Fibroblast of peridontal ligament (primary cell): Measurements from ENCODE around the gene KLHL26.
A peak's percentile ranks its signal among the peaks of the same experiment; 100 is the strongest.
"Not testable (repeated sequence)": the region's sequence is repeated elsewhere in the genome, so short reads cannot be mapped to it uniquely, and the experiment has no call there.

ENCODE experiments used
- DNase-seq: peaks from one replicate; pipeline ENCODE4 v3.0.0-alpha.2; 2010; ENCODE audit errors: extremely low read depth

KLHL26 gene

GRCh38 chr19:18636969-18637629 is at the start of gene KLHL26:
Gene KLHL26, plus strand, starts transcription at chr19:18637028. Its CDS starts 27 bp downstream, at chr19:18637055.
- no peak for DNase-seq

DNA sequence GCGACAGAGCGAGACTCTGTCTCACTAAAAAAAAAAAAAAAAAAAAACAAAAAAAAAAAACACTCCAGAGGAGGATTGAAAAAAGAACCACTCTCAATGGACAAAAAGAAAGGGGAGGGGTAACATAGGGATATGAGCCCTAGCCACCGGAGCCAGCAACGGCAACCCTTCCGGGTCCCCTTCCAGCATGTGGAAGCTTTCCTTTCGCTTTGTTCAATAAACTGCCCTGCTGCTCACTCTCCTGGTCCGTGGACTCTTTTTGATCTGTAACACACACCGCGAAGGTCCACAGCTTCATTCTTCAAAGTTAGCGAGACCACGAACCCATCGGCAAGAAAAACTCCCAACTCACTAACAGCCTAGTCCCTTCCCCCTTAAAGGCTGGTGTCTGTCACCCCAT is 49.3 kb upstream of the KLHL26 start:
- DNase-seq, result no peak

DNA sequence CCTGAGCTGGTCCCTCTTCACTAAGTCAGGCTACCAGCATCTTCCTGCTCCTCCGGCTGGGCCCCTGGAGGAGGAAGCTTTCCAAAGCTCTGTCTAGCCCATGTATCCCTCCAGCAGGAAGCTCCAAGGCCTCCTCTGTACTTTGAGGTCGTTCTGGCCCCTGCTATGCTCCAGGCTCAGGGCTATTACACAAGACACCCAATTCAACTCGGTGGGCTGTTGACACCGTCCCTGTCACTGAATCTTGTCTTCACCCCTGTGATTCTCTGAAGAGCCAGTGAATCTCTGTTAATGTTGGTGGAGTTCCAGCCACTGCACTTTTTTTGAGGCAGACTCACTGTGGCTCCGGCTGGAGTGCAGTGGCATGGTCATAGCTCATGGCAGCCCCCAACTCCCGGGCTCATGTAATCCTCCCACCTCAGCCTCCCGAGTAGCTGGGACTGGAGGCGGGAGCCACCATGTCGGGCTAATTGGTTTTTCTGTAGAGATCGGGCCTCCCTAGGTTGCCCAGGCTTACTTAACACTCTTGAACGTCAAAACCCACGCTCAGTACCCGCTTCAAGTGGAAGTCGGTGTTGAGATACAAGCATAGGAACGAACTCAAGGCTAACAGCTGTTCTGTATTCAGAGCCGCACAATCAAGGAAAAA is 48.7 kb upstream of the KLHL26 start:
- no peak for DNase-seq

DNA sequence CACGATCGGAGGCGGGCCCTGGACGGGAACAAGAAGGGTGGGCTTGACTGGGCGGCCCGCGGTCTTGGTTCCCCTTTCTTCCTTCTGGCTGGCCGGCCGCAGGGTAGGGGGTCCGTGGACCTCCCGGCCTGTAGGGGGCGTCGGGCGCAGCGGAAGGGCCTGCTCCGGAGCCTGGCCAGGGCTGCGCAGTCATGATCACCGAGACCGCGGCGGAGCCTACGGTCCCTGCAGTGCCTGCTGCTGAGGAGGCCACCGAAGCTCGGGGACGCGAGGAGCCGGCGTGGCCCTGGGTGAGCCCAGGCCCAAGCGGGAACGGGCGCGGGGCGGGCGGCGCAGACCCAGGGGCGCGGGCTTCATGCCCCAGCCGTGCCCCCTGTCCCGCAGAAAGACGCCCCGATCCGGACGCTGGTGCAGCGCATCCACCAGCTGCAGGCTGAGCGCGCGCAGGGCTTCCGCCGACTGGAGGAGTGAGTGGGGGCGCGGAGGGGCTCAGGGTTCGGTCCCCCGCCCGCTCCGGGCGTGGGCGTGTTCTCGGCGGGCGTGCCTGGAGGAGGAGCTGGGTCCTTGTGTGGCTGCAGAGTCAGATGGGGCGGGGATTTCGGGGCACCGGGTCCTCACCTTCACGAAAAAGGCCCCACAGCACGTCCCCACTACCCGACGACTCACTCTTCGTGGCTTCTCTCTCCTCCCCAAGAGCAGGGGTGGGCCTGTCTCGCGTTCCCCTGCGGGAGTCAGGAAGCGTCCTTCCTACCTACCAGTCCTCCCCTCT is 48.0 kb upstream of the KLHL26 start, which contains the start of gene REX1BD:
TSS of gene REX1BD (plus strand) at position 188 of the 769 bp plus-strand sequence. CDS start at position 192, 4 bp downstream.
- DNase-seq, result peak; percentile 56

DNA sequence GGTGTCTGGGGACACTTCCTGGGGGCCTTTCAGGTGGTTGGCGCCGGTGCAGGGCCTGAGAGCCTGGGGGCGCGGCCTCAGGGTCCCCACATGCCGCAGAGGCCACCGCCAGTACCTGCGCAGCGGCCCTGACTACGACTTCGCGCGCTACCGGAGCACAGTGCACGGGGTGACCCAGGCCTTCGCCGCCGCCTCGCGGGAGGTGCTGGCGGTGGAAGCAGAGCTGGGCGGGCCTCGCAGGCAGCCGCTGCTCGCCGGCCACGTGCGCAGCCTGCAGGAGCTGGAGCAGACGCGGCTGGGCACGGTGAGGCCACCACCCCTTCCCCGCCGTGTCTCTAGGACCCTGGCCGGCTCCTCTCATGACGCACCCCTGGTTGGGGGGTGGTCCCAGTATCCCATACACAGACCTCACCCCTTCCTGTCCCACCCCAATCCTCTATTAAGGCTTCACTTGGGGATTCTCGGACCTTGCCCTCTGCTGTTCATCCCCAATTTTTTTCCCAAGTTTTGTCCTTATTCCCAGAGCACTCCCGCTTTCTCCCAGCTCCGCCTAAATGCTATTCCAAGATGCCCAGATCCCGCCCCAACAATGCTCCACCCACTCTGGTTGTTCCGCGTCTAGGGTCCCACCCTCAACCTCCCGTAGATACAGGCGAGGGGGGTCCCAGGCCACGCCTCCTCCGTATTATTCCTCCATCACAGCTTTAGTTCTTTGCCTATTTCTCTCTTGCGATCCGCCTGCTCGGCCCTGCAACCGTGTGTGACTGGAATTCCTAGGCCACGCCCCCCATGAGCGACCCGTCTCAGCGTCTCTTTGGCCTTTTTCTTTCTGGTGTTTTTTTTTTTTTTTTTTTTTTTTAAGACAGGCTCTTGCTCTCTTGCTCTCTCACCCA is 47.2 kb upstream of the KLHL26 start:
- peak; percentile 43 for DNase-seq

GRCh38 chr19:18590273-18591272 is 46.3 kb upstream of the KLHL26 start:
- DNase-seq, result peak; percentile 73

GRCh38 chr19:18591735-18592385 is 45.0 kb upstream of the KLHL26 start:
- peak; percentile 86 for DNase-seq

- DNase-seq, result not testable (repeated sequence)
Observed at GRCh38 chr19:18592732-18593131, 44.1 kb upstream of the KLHL26 start.

DNA sequence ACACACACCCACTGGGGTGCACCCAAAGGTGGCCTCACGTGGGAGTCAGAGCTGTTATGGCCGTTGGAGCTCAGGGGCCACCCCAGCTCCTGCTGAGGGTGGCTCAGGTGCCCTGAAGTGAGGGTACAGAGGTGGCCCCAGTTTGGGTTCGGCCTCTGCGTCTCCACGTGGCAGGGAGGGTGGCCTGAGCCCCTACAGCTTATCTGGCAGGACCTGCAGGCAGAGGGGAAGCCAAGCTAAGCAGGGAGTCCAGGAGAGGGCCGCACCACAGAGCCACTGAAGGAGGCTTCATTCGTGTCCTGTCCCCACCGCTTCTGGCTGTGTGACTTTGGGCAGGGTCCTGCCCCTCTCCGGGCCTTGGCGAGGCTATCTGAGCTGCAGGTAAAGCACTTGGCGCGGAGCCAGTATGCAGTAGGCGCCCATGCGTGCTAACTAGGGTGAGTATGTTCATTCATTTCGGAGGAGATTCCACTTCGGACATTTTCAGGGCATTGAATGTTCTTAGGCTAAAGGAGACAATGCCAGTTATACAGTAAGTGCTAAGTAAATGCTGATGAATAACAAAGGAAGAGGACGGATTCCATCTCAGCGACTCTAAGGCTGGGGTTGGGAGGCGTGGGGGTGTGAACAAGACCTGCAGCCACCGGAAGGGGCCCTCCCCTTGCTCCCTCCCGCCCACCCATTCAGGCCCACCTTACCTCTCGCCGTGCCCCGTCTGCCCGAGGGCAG is 43.3 kb upstream of the KLHL26 start:
- no peak for DNase-seq

- peak; percentile 63 for DNase-seq
Observed at GRCh38 chr19:18594096-18594823, 42.6 kb upstream of the KLHL26 start.

- no peak for DNase-seq
Observed at GRCh38 chr19:18594824-18595373, 41.9 kb upstream of the KLHL26 start.

GRCh38 chr19:18595475-18595874 is 41.4 kb upstream of the KLHL26 start:
- no peak for DNase-seq

- DNase-seq, result no peak
Observed at GRCh38 chr19:18596752-18597157, 40.1 kb upstream of the KLHL26 start.

DNA sequence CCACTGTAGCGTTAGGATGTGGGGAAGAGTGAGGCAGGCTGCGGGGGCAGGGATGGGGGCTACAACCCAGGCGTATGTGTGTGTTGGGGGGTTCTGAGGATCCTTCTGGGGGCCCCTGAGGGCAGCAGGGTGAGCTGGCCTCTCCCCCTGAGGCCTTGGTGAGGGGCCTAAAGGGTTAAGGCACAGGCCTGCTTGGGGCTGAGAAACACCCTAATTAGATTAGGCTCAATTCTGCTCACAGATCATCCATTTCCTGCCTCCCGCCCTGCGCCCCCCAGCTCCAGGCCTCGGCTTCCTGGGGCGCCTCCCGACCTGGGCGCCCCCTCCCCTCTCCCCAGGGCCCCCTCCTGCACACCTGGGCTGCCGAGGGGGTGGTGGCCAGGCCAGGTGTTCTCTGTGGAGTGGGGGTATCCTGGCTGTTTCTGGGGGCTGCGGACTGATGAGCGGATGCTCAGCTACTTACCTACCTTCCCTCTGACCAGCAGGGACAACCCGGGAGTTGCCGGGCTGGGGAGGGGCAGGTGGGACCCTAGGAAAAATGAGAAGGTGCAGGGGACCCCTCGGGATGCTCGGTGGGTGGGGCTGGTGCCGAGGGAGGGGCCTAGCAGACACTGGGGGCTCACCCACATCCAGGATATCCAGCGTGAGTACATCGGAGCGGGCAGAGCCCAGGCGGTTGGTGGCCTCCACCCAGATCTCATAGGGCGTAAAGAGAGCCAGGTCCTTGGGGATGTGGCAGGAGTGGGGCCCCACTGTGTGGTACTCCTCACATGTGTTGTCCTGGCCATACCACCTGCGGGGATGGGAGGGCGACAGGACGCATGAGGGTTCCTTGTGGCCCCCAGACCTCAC is 38.8 kb upstream of the KLHL26 start:
- no peak for DNase-seq

- DNase-seq, result no peak
Observed at GRCh38 chr19:18599485-18599884, 37.3 kb upstream of the KLHL26 start.

DNA sequence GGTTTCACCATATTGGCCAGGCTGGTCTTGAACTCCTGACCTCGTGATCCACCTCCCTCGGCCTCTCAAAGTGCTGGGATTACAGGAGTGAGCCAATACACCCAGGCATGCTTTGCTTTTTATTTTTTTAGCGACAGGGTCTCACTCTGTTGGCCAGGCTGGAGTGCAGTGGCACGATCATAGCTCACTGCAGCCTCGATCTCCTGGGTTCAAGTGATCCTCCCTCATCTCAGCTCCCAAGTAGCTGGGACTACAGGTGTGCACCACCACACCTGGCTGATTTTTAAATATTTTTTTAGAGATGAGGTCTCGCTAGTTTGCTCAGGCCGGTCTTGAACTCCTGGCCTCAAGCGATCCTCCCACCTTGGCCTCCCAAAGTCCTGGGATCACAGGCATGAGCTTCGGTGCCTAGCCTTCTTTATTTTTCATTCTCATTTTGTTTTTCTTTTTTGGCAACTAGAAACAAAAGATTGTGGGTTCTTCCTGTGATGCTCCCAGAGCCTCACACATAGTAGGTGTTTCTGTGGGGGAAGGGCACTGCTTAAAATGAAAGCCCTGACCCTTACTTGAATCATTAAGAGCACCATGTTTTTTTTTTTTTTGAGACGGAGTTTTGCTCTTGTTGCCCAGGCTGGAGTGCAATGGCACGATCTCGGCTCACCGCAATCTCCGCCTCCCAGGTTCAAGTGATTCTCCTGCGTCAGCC is 36.0 kb upstream of the KLHL26 start:
- DNase-seq, result not testable (repeated sequence)

- DNase-seq, result no peak
Observed at GRCh38 chr19:18601875-18602274, 35.0 kb upstream of the KLHL26 start.
